ENCODE measurements around the gene FANCE. TPM values are rescaled to one million over a fixed set of nuclear protein-coding genes. Genes with fewer than 3 reads are reported as not detected.

The FANCE gene
- total and polyA plus RNA-seq, 9 of the 15 experiments (the other 6 are each of a cell fraction or from before 2014, with no cell fraction given): 5.7 to 30.2 (median 17.0) TPM

DNA sequence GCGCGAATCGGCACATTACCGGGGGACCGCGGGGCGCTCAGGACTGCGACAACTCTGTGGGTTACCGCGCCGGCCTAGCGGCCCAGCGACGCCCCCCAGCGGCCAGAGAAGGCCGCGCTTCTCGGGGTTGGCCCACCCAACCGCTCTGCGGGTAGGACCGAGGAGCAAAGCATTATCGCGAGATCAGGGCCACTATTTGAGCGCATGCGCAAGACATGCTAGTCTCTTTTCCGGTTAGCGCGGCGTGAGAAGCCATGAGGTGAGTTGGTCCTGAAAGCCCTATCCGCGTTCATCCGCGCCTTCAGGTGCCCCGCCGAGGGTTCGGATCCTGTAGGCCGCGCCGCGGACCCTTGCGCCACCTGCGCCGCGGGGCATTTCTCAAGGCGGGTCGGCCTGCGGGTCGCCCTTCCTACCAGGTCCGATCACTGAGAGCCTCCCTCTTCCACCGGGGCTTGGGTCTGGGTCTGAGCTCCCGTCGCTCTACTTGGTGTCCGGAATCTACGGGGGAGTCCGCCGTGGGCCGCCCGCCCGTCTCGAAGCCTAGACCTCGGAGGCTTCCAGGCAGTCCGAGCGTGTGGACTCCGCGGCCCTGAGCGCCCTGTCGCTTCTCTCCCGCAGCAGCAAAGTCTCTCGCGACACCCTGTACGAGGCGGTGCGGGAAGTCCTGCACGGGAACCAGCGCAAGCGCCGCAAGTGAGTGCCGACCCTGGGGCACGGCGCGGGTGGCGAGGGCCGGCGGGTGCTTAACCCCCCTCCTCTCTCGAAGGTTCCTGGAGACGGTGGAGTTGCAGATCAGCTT lies 16.2 kb downstream of the FANCE start, which contains the start of gene RPL10A (continued):
- TF ChIP-seq, protein P1, sequence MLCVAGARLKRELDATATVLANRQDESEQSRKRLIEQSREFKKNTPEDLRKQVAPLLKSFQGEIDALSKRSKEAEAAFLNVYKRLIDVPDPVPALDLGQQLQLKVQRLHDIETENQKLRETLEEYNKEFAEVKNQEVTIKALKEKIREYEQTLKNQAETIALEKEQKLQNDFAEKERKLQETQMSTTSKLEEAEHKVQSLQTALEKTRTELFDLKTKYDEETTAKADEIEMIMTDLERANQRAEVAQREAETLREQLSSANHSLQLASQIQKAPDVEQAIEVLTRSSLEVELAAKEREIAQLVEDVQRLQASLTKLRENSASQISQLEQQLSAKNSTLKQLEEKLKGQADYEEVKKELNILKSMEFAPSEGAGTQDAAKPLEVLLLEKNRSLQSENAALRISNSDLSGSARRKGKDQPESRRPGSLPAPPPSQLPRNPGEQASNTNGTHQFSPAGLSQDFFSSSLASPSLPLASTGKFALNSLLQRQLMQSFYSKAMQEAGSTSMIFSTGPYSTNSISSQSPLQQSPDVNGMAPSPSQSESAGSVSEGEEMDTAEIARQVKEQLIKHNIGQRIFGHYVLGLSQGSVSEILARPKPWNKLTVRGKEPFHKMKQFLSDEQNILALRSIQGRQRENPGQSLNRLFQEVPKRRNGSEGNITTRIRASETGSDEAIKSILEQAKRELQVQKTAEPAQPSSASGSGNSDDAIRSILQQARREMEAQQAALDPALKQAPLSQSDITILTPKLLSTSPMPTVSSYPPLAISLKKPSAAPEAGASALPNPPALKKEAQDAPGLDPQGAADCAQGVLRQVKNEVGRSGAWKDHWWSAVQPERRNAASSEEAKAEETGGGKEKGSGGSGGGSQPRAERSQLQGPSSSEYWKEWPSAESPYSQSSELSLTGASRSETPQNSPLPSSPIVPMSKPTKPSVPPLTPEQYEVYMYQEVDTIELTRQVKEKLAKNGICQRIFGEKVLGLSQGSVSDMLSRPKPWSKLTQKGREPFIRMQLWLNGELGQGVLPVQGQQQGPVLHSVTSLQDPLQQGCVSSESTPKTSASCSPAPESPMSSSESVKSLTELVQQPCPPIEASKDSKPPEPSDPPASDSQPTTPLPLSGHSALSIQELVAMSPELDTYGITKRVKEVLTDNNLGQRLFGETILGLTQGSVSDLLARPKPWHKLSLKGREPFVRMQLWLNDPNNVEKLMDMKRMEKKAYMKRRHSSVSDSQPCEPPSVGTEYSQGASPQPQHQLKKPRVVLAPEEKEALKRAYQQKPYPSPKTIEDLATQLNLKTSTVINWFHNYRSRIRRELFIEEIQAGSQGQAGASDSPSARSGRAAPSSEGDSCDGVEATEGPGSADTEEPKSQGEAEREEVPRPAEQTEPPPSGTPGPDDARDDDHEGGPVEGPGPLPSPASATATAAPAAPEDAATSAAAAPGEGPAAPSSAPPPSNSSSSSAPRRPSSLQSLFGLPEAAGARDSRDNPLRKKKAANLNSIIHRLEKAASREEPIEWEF (CRISPR knock-in tag; IDR thresholded peaks at IDR 0.05): no peak
- no peak for TF ChIP-seq ZNF384 (IDR thresholded peaks at IDR 0.05; ENCODE audit: low read depth, low read length)
- no peak for TF ChIP-seq IFI16 (CRISPR knock-in tag; IDR thresholded peaks at IDR 0.05)
- TF ChIP-seq CHD4 (IDR thresholded peaks at IDR 0.05; ENCODE audit: insufficient read depth, insufficient replicate concordance, low read depth, low read length, poor library complexity, severe bottlenecking): no peak
- TF ChIP-seq DIDO1 (tag; IDR thresholded peaks at IDR 0.05; ENCODE audit: low read depth): 0 out of 2 replicates have a peak, but pooled peaks have one; percentile 25
- TF ChIP-seq, protein P2, sequence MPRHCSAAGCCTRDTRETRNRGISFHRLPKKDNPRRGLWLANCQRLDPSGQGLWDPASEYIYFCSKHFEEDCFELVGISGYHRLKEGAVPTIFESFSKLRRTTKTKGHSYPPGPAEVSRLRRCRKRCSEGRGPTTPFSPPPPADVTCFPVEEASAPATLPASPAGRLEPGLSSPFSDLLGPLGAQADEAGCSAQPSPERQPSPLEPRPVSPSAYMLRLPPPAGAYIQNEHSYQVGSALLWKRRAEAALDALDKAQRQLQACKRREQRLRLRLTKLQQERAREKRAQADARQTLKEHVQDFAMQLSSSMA (CRISPR knock-in tag; IDR thresholded peaks at IDR 0.05): no peak
- TF ChIP-seq ZKSCAN3 (CRISPR knock-in tag; IDR thresholded peaks at IDR 0.05): no peak
- TF ChIP-seq, protein P3, sequence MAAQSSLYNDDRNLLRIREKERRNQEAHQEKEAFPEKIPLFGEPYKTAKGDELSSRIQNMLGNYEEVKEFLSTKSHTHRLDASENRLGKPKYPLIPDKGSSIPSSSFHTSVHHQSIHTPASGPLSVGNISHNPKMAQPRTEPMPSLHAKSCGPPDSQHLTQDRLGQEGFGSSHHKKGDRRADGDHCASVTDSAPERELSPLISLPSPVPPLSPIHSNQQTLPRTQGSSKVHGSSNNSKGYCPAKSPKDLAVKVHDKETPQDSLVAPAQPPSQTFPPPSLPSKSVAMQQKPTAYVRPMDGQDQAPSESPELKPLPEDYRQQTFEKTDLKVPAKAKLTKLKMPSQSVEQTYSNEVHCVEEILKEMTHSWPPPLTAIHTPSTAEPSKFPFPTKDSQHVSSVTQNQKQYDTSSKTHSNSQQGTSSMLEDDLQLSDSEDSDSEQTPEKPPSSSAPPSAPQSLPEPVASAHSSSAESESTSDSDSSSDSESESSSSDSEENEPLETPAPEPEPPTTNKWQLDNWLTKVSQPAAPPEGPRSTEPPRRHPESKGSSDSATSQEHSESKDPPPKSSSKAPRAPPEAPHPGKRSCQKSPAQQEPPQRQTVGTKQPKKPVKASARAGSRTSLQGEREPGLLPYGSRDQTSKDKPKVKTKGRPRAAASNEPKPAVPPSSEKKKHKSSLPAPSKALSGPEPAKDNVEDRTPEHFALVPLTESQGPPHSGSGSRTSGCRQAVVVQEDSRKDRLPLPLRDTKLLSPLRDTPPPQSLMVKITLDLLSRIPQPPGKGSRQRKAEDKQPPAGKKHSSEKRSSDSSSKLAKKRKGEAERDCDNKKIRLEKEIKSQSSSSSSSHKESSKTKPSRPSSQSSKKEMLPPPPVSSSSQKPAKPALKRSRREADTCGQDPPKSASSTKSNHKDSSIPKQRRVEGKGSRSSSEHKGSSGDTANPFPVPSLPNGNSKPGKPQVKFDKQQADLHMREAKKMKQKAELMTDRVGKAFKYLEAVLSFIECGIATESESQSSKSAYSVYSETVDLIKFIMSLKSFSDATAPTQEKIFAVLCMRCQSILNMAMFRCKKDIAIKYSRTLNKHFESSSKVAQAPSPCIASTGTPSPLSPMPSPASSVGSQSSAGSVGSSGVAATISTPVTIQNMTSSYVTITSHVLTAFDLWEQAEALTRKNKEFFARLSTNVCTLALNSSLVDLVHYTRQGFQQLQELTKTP (IDR thresholded peaks at IDR 0.05; ENCODE audit: low read depth in 1 of 2, partially characterized antibody in 2 of 2): peak; percentile 19 to 84
- no peak for TF ChIP-seq FOXJ2 (tag; IDR thresholded peaks at IDR 0.05)
- TF ChIP-seq, protein P4, sequence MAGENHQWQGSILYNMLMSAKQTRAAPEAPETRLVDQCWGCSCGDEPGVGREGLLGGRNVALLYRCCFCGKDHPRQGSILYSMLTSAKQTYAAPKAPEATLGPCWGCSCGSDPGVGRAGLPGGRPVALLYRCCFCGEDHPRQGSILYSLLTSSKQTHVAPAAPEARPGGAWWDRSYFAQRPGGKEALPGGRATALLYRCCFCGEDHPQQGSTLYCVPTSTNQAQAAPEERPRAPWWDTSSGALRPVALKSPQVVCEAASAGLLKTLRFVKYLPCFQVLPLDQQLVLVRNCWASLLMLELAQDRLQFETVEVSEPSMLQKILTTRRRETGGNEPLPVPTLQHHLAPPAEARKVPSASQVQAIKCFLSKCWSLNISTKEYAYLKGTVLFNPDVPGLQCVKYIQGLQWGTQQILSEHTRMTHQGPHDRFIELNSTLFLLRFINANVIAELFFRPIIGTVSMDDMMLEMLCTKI (IDR thresholded peaks at IDR 0.05; ENCODE audit: partially characterized antibody): no peak
- TF ChIP-seq ZNF76 (CRISPR knock-in tag; IDR thresholded peaks at IDR 0.05; ENCODE audit: borderline replicate concordance): no peak
- TF ChIP-seq TSC22D4 (tag; IDR thresholded peaks at IDR 0.05): no peak
- TF ChIP-seq NFE2 (IDR thresholded peaks at IDR 0.05; ENCODE audit: low read depth): no peak; the same call in 1 of the 2 replicates
- TF ChIP-seq PYGO2 (tag; IDR thresholded peaks at IDR 0.05): no peak
- TF ChIP-seq ZBTB17 (CRISPR knock-in tag; IDR thresholded peaks at IDR 0.05): peak; percentile 82
